RWPE2 (cell line): ENCODE results near the gene EXOC6B.

ENCODE experiments used
- ATAC-seq: fragments of 200-7000 bp; cut with Tn5 transposase; 3 replicates; pipeline ENCODE4 v1.9.1; 2021; ENCODE audit warnings: low read depth
- DNase-seq: peaks from one replicate; pipeline ENCODE4 v3.0.0-alpha.2; 2020; ENCODE audit warnings: low spot score
- H3K27ac ChIP-seq: fragments of 450-650 bp; 2 replicates; pipeline ENCODE4 v1.5.1; 2017; ENCODE audit warnings: mild to moderate bottlenecking; ENCODE audit not compliant: poor library complexity, severe bottlenecking
- H3K27me3 ChIP-seq: fragments of 250-450 bp; sonication (Bioruptor Pico); 2 replicates; pipeline ENCODE4 v1.5.1; 2021; ENCODE audit warnings: mild to moderate bottlenecking, moderate library complexity; ENCODE audit not compliant: insufficient read depth, poor library complexity, severe bottlenecking
- H3K36me3 ChIP-seq: fragments of 250-450 bp; sonication (Bioruptor Pico); 2 replicates; pipeline ENCODE4 v1.5.1; 2020; ENCODE audit warnings: low read depth, mild to moderate bottlenecking, moderate library complexity
- H3K4me1 ChIP-seq: fragments of 250-450 bp; sonication (Bioruptor Pico); 2 replicates; pipeline ENCODE4 v1.5.1; 2021; ENCODE audit warnings: mild to moderate bottlenecking, moderate library complexity; ENCODE audit not compliant: insufficient read depth, poor library complexity, severe bottlenecking
- H3K4me3 ChIP-seq: fragments of 250-450 bp; sonication (Bioruptor Pico); 2 replicates; pipeline ENCODE4 v1.5.1; 2021; ENCODE audit warnings: mild to moderate bottlenecking, moderate library complexity; ENCODE audit not compliant: severe bottlenecking
- H3K9me3 ChIP-seq: fragments of 250-450 bp; sonication (Bioruptor Pico); 2 replicates; pipeline ENCODE4 v1.5.1; 2021; ENCODE audit warnings: mild to moderate bottlenecking, moderate library complexity; ENCODE audit not compliant: severe bottlenecking
- TF ChIP-seq, protein P1 (sequence below): fragments of 450-650 bp; IDR thresholded peaks from one replicate; pipeline ENCODE4 v1.5.1; 2017; ENCODE audit warnings: mild to moderate bottlenecking, moderate library complexity; ENCODE audit not compliant: poor library complexity, severe bottlenecking

Gene EXOC6B

DNA sequence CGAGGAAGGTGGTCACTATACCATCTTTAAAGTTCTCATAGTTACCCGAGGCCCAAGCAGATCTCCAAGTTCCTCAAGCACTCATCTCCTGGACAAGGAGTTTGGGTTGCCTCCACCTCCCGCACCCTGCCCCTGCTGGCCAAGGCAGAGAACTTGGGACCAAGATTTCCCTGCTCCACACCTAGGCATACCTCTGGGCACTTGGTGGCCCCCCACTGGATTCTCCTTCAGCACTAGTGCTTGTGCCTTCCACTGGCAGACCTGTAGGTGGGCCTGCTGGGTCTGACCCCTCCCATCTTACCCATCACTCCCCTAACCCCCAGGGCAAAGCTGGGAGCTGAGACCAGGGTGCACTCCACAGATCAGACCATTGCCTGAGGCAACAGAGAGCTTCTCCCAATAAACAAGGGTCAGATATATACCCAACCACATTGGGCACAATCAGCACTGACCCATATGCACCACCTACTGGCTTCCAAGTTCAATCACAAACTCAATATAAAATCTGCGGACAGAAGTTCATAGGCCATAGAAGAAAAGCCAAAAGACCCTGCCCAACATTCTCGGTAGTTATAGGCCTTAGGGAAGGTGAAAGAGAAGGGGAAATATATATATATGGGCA, 244.2 kb downstream of the EXOC6B start:
- Histone ChIP-seq H3K27me3 (no peaks in the 10 kb centered on the region), H3K4me3 (no peak overlapping the region), H3K36me3 (no peaks in the 10 kb centered on the region), H3K27ac (no peak overlapping the region), H3K9me3 (no peaks in the 10 kb centered on the region), H3K4me1 (no peaks in the 10 kb centered on the region)
- ATAC-seq (peak; percentile 31; the same call in 1 of the 3 replicates), DNase-seq (no peak)
- TF ChIP-seq, protein P1, sequence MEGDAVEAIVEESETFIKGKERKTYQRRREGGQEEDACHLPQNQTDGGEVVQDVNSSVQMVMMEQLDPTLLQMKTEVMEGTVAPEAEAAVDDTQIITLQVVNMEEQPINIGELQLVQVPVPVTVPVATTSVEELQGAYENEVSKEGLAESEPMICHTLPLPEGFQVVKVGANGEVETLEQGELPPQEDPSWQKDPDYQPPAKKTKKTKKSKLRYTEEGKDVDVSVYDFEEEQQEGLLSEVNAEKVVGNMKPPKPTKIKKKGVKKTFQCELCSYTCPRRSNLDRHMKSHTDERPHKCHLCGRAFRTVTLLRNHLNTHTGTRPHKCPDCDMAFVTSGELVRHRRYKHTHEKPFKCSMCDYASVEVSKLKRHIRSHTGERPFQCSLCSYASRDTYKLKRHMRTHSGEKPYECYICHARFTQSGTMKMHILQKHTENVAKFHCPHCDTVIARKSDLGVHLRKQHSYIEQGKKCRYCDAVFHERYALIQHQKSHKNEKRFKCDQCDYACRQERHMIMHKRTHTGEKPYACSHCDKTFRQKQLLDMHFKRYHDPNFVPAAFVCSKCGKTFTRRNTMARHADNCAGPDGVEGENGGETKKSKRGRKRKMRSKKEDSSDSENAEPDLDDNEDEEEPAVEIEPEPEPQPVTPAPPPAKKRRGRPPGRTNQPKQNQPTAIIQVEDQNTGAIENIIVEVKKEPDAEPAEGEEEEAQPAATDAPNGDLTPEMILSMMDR = no peak

DNA sequence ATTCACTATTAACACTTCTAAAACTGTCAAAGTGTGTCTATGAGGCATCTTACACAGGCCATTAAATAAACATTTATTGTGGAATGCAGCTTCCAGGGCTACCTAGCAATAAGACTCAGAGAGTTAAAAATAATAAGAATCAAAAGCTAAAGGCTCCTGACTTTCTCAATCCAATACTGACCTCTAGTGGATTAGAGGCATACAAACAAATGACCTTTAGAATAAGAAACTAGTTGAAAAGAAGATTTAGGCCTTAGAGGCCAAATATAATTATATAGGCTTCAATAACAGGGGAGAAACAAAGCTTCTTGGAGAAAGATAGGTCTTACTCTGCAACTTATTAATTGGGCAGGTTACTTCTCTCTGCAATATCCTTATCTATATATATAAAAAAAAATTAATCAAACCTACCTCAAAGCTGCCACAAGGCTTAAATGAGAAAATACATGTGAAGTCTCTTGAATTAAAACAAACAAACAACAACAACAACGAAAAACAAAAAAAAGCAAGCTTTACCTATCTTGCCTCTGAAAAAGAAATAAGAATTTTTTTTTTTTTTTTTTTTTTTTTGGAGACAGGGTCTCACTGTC, 246.1 kb downstream of the EXOC6B start:
- Histone ChIP-seq H3K36me3 (no peaks in the 10 kb centered on the region), H3K27ac (no peak overlapping the region), H3K9me3 (no peaks in the 10 kb centered on the region), H3K4me3 (no peak overlapping the region), H3K27me3 (no peaks in the 10 kb centered on the region), H3K4me1 (no peaks in the 10 kb centered on the region)
- TF ChIP-seq, protein P1 = peak; percentile 84
- ATAC-seq (no peak), DNase-seq (no peak)

DNA sequence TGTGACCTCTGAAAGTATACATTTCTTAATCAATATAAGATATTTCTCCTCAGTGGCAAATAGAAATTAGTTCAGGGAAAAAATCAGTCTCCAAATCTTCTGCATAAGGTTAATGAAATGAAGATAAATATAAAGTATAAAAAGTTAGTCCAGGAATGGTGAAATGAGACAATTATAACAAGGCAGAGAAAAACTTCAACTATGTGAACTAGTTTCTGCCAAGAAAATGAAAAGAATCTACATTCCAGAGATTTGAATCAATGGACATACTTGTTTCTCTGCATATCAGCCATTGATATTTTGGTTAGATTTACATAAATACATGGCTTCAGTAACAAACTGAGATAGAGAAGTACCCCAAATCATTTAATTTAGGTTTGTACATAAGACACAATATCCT, 249.0 kb downstream of the EXOC6B start:
- Histone ChIP-seq H3K27me3 (no peaks in the 10 kb centered on the region), H3K9me3 (no peaks in the 10 kb centered on the region), H3K4me3 (no peak overlapping the region), H3K27ac (no peak overlapping the region), H3K4me1 (no peaks in the 10 kb centered on the region), H3K36me3 (no peaks in the 10 kb centered on the region)
- TF ChIP-seq, protein P1 = no peak
- ATAC-seq (no peak), DNase-seq (no peak)

DNA sequence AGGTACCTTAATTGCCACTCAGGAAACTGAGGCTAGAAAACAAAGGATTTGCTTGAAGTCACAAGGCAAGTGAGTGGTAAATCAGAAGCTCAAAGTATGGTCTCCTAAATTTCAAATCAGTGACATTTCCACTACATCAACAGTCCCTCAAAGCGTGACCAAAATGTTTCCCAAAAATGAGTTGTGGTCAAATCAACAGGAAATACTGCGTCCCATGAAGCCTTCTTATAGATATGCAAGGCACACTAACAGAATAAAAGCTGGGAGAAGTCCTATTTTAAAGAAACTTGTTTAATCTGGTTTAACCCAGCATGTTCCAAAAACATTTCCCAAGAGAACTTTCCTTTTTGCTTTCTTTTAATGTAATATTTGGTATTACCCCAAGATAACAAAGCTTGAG, 249.4 kb downstream of the EXOC6B start:
- H3K27ac ChIP-seq = no peak overlapping the region
- no peaks in the 10 kb centered on the region for H3K4me1 ChIP-seq
- ATAC-seq (no peak), DNase-seq (no peak)
- H3K9me3 ChIP-seq = no peaks in the 10 kb centered on the region
- H3K36me3 ChIP-seq = no peaks in the 10 kb centered on the region
- TF ChIP-seq, protein P1 = no peak
- no peaks in the 10 kb centered on the region for H3K27me3 ChIP-seq
- H3K4me3 ChIP-seq = no peak overlapping the region

DNA sequence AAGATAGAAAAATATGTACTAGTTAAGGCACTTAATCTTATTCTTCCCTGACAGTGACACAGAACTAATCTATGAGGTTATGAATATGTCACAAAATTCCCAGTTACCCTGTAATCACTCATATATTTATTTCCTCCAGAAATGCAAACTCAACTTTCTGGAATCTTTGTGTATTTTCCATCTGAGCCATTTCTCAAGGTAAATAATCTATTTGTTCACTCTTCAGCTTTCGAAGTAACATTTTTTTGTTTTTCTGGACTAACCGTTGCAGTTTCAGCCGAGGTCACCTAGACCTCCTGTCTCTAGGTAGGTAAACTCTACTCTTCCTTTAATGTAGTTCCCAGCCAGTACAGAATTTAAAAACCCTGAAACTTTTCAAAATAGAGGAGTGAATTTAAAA, 250.9 kb downstream of the EXOC6B start:
- DNase-seq (no peak), ATAC-seq (no peak)
- Histone ChIP-seq H3K9me3 (no peaks in the 10 kb centered on the region), H3K4me3 (no peak overlapping the region), H3K27ac (no peak overlapping the region), H3K27me3 (no peaks in the 10 kb centered on the region), H3K4me1 (no peaks in the 10 kb centered on the region), H3K36me3 (no peaks in the 10 kb centered on the region)
- TF ChIP-seq, protein P1 = no peak
